Spleen (tissue), 7 donors: Measurements from ENCODE around the gene FLT3LG.

ENCODE experiments used
- CTCF ChIP-seq, 11 experiments: fragments of 200-600 bp in 7 of 11; fragments of 450-650 bp in 4 of 11; sonication (generic) in 4 of 11; IDR thresholded peaks in 8 of 11; conservative IDR thresholded peaks in 3 of 11; 1 replicate in 7 of 11; 2 replicates in 4 of 11; pipeline versions ENCODE4 v1.4.0 to v1.8.0; 2016 to 2021; ENCODE audit warnings: antibody characterized with exemption in 11 of 11, inconsistent platforms in 4 of 11, mild to moderate bottlenecking in 1 of 11
- POLR2A ChIP-seq, 3 donors: fragments of 450-650 bp; IDR thresholded peaks; one replicate each; pipeline ENCODE4 v1.5.1; 2017; ENCODE audit warnings: antibody characterized with exemption in 3 of 3, mild to moderate bottlenecking in 1 of 3
- donor health status: DM: no; HTN: no; CAD: no; lungs with moderate emphysema.
- donor health status: DM: no; HTN: no; CAD: no.
- donor health status: DM: no; HTN: no; CAD: no.

- TF ChIP-seq CTCF (IDR thresholded peaks at IDR 0.05 in 8 of 11, conservative IDR thresholded peaks at IDR 0.05 in 3 of 11) = peak in 8 of 11 experiments; percentile 21 to 68 (median 46)
- TF ChIP-seq POLR2A (IDR thresholded peaks at IDR 0.05) = no peak
These were observed 2.2 kb downstream of the FLT3LG start for GRCh38 chr19:49475995-49476880.
